Fibroblast of skin of abdomen (primary cell): ENCODE results near the gene TNRC6B. TPM values are rescaled to one million over a fixed set of nuclear protein-coding genes. Genes with fewer than 3 reads are reported as not detected.
A peak's percentile ranks its signal among the peaks of the same experiment; 100 is the strongest.
"Not testable (repeated sequence)": the region's sequence is repeated elsewhere in the genome, so short reads cannot be mapped to it uniquely, and the experiment has no call there.

Experiments
- DNase-seq: peaks from one replicate; pipeline ENCODE4 v3.0.0-alpha.2; 2013
- polyA plus RNA-seq, 2 experiments: library from polyadenylated mRNA; unstranded; fragments of 120-200 nt; gene quantifications; one replicate each; pipeline ENCODE4 v1.2.1, GENCODE V29; 2013; ENCODE audit not compliant: insufficient read length in 2 of 2

The TNRC6B gene, protein sequence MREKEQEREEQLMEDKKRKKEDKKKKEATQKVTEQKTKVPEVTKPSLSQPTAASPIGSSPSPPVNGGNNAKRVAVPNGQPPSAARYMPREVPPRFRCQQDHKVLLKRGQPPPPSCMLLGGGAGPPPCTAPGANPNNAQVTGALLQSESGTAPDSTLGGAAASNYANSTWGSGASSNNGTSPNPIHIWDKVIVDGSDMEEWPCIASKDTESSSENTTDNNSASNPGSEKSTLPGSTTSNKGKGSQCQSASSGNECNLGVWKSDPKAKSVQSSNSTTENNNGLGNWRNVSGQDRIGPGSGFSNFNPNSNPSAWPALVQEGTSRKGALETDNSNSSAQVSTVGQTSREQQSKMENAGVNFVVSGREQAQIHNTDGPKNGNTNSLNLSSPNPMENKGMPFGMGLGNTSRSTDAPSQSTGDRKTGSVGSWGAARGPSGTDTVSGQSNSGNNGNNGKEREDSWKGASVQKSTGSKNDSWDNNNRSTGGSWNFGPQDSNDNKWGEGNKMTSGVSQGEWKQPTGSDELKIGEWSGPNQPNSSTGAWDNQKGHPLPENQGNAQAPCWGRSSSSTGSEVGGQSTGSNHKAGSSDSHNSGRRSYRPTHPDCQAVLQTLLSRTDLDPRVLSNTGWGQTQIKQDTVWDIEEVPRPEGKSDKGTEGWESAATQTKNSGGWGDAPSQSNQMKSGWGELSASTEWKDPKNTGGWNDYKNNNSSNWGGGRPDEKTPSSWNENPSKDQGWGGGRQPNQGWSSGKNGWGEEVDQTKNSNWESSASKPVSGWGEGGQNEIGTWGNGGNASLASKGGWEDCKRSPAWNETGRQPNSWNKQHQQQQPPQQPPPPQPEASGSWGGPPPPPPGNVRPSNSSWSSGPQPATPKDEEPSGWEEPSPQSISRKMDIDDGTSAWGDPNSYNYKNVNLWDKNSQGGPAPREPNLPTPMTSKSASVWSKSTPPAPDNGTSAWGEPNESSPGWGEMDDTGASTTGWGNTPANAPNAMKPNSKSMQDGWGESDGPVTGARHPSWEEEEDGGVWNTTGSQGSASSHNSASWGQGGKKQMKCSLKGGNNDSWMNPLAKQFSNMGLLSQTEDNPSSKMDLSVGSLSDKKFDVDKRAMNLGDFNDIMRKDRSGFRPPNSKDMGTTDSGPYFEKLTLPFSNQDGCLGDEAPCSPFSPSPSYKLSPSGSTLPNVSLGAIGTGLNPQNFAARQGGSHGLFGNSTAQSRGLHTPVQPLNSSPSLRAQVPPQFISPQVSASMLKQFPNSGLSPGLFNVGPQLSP (N-terminal part only)
- 5.2 TPM for polyA plus RNA-seq (2013, experiment 1 of 2; ENCODE audit: insufficient read length)
- polyA plus RNA-seq (2013, experiment 2 of 2; ENCODE audit: insufficient read length) = 5.5 TPM

DNA sequence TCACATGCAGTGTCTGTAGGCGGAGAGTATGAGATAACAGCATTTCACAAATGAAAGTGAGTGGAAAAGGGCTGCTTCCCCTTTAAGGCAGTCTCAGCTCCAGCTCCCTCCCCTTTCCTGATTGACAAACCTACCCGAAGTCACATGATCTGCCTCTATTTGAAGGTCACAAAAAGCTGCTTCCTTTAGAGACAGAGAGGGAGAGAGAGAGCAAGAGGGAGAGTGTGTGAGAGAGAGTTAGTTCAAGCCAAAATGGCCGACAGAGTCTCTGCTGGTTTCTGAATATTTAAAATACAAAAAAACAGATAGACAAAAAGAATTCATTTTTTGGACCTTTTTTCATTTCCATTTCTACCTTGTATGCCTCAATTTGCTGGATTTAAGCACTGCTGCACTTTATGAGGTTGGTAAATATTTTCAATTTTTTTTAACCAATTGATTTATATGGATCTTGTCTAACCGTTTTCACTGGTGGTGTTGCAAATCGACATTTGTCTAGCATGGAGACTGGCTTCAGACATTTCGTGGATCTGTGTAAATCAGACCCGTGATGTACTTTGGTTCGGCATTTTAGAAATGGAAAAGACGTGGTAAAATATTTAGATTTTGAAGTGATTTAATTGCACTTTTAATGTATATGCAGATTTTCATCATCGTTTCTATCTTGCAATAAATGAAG lies at the start of gene TNRC6B:
Gene TNRC6B (plus strand): TSS at position 188 of the 679 bp plus-strand sequence. CDS start 211 bp downstream, at position 399.
- peak; percentile 98 for DNase-seq

DNA sequence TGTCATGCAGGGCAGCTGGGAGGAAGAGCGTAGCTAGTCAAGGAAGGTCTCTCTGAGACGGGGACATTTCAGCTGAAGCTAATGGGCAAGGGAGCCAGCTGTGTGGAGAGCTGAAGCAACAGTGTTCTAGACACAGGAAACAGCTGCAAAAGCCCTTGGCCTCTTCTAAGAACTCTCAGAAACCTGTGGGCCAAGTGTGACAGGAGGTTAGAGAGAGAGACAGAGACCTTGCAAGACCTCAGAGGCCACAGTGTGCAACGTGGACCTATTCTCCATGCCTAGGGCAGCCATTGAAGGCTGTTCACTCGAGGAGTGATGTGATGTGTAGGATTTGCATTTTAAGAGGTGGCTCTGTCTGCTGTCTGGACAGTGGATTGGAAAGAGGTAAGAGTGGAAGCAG lies 48.7 kb upstream of the TNRC6B start:
- no peak for DNase-seq

DNA sequence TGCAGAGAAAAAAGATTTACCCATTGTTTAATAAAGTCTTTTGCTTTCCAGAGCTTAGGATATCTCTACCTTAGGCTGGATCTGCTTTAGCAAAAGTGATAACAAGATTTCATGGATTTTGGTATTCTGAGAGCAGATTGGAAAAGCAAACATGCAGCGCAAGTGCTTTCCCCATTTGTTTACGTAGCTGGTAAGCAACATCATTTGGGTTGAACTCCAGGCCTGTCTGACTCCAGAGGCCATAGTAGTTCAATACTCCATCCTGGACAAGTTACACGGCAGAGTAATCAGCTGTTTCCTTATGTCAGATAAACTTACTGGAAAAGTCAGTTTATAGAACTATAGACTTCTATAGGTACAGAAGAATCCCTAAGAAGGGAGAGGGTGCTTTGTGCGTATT lies 40.6 kb upstream of the TNRC6B start:
- DNase-seq = no peak

DNA sequence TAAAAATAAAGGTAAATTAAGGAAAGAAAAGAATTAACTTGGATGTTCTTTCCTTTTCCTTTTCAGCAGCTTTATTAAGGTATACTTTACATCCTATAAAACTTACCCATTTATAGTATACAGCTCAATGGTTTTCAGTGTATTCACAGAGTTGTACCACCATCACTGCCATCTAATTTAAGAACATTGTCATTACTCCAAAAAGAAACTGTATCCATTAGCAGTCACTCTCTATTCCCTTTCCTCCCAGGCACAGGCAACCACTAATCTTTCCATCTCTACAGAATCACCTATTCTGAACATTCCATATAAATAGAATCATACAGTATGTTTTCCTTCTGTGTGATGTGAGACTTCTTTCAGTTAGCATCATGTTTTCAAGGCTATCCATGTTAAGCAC lies 38.9 kb upstream of the TNRC6B start:
- no peak for DNase-seq

DNA sequence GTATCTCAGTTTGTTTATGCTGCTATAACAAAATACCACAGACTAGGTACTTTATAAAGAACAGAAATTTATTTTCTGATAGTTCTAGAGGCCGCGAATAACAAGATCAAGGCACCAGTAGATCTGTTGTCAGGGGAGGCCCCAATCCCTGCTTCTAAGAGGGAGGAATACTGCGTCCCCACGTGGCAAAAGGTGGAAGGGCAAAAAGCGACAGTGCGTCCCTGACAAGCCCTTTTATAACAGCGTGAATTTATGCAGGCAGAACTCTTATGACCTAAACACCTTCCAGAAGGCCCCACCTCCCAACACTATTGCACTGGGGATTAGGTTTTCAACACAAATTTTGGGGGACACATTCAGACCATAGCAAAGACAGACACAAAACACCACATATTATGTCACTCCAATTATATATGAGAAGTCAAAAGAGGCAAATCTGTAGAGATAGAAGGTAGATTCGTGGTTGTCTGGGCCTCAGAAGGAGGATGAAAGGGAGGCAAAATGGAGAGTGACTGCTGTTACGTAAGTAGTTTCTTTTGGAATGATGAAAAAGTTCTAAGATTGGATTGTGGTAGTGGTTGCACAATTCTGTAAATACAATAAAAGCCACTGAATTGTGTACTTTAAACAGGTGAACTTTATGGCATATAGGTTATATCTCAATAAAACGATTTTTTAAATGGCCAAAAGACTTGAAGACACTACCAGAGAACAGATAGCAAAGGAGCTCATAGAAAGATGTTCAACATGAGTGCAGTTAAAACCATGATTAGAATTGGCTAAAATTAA lies 30.1 kb upstream of the TNRC6B start:
- no peak for DNase-seq

DNA sequence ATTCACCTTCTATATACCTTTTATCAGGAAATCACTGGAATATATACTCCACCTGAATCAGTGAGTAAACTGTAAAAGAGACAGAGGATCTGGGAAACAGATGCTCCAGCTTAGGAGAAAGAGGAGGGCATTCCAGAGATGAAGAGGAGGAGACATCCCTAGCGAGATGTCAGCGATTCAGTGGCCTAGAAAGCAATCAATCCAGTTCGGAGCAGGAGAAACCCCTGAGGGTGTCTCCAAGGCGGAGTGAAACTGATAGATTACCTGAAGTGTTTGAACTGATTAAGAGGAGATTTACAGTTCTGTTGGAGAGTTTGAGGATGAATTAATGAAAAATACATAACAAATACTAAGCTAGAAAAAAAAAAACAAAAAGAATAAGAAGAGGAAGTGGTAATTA lies 24.5 kb upstream of the TNRC6B start:
- DNase-seq = no peak

DNA sequence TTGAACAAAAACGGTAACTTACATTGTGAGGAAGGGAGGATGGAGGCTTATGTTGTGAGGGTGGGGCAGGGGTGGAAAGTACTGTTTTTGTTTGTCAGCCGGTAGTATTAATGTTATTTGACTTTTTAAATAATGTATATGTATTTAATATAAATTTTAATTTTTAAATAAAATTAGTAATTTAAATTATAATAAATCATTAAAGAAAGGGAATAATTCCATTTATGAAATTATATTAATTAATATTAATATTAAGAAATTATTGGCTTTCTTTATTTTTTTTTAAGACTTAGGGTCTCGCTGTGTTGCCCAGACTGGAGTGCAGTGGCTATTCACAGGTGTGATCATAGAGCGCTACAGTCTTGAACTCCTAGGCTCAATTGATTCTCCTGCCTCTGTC lies 24.0 kb upstream of the TNRC6B start:
- no peak for DNase-seq

DNA sequence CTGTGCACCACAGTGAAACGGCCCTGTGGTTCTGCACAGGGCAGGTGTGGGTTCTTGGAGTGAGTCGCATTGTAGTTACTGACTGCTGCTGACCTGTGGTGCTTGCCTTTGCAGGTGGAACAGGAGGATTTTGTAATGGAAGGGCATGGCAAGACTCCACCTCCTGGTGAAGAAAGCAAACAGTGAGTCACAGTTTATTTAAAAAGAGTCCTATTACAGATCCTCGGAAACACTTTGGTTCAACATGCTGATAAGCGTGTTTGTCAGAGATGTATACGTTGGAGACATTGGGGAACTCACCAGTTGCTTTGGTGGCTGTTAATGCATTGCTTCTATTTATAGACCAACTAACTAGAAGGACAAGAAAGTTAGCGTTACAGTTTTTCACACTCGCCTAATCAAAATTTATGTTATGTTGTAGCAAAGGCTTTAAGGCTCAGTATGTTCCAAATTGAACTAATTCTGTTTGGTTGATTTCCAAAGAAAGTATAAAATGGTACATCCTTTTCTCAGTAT lies 21.7 kb upstream of the TNRC6B start:
- peak; percentile 43 for DNase-seq

DNA sequence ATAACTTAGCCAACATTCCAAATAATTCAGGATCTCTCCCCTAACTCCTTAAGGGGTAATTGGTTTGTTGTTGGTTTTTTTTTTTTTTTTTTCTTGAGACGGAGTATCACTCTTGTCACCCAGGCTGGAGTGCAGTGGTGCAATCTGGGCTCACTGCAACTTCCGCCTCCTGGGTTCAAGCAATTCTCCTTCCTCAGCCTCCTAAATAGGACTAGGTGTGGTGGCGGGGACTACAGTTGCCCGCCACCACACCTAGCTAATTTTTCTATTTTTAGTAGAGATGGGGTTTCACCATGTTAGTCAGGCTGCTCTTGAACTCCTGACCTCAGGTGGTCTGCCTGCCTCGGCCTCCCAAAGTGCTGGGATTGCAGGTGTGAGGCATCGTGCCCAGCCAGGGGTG lies 21.0 kb upstream of the TNRC6B start:
- DNase-seq = not testable (repeated sequence)

DNA sequence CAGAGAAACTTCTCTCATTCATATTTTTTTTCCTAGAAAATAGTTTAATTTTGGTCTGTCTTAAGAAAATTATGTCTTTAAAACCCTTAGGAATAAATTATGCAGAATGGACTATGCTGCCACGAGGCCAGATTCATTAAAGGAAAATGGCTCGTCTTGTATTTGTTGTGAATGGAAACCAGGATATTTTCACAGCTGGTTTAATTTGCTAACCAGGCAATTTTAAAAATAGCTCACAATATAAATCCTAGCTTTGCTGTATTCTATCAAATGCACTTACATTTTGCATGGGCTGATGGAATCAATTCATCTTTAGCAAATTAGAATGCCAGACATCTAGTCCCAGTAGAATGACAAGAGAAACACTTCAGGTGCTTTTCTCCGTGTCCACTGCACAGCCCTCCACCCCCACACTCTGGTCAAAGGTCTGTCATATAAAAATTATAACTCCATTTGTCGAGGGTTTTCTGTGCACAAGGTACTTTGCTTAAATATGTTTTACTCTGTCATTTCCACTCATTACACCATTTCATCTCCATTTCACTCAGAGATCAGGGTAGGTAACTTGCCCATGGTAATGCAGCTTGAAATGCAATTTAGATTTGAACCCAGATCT lies 20.3 kb upstream of the TNRC6B start:
- no peak for DNase-seq

DNA sequence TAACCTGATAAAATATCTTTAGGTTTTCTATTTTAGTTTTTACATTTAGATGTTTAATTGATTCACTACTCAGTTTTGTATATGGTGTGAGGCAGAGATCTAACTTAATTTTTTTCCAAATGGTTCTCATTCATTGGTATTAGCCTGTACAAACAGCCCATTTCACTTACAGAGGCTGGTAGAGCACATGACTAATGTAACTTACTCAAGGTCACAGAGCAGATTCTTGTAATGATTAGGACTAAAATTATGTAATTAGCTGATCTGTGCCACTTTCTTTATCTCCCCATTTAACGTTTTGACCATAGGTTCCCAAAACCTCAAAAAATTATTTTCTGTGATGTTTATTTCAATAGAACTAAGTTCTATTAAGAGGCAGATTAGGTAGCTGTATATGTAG lies 16.5 kb upstream of the TNRC6B start:
- DNase-seq = no peak

DNA sequence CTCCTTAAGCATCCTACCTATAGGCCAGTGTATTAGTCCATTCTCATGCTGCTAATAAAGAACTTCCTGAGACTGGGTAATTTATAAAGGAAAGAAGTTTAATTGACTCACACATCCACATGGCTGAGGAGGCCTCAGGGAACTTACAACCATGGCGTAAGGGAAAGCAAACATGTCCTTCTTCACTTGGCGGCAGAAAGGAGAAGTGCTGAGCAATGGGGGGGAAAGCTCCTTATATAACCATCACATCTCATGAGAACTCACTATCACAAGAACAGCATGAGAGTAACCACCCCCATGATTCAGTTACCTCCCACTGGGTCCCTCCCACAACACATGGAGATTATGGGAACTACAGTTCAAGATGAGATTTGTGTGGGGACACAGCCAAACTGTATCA lies 12.2 kb upstream of the TNRC6B start:
- DNase-seq = not testable (repeated sequence)

DNA sequence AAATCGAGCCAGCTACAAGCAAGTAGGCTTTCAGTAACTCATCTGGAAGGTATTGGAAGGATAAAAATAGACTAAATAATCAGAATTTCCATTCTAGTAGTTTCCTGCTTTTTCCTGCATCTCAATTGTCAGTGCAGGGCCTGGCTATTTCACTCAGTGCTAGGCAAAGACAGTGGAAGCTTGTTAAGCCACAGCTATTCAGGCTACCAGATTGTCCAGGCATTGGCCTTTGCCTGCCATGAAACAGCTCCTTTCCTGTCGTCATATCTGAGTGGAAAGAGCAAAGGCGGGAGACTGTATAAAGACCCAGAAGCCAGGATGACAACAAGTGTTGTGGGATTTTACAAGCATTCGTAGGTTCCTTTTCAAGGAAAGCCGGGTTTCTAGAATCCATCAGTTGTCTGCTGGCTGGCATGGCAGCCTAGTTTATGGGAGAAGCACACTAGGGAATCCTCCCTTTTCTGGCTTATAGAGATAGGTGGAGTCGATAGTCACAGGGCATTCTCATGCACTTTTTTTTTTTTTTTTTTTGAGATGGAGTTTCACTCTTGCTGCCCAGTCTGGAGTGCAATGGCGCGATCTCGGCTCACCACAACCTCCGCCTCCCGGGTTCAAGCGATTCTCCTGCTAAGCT lies 2.0 kb upstream of the TNRC6B start:
- peak; percentile 59 for DNase-seq

DNA sequence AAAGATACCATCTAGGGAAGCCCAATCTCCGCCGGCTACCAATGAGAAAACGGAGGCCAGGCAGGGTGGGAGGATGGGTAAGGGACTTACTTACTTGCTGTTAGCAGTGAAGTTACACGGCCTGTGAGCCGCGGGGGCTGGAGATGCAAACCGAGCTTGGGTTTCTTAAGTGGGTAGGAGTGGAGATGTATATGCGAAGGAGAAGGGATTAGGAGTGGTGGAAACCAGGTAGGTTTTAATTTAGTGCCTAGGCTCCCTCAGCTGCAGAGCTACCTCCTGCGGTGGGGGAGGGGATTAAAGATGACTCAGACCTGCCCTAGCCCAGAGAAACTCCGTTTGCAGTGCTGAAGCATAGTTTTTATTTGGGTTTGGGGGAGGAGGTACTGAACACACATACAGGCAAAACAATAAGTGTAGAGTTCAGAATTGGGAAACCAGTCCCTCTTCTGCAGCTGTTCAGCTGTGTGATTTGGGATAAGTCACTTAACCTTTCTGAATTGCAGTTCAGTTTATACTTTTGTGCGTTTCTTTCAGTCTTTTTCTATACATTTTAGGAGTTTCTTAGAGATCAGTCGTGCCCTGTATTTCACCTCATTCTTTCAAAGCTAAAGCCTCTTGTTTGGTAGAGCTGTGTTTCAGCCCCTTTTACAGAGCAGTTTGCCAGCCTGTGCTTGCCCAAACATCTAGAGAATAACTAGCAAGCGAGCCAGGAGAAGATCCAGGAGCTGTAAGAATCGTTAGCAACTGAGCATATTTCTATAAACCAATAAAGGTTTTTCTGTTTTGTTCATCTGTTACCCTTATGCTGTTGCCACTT lies 596 bp upstream of the TNRC6B start:
- peak; percentile 75 for DNase-seq

DNA sequence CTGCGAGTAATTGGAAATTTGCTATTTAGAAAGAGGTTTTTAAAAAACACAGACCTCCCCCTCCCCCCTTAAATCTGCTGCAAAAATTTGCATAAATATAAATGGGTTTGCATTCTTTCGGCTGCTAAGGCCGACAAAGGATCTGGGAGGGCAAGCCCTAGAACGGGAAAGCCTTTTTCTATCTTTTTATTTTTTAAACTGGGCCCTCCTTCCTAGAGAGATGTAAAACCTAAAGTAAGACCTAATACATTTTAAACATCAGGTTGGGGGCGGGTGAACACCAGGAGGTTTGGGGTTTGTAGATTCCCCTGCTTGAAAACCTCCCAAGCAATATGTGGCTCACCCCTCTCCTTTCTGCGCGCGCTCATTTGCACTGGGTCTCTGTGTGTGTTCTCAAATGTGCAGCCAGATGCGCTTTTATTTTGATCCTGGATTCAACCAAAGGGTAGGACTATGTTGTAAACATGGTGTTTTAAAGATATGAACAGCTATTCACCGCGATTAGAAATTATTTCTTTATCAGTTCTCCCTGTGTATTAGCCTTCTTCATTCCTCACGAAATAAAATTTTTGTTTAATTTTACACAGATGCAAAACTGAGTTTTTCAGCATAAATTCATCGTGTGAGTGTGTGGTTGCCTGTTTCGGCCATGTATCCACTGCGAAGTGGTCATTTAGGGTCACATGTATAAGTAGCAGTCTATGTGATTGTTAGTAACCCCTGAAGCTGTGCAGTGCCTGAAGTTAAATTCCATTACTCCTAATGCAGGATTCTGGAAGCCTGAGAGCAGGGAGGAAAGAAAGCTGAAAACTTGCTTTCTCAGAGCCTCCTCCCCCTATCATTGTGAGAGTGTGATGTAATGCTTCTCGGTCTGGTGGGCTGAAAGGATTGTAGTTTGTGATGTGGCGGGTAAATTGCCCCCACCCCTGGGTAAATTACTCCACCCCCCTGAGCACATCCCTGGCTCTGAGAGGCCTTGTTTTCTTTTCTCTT lies 988 bp downstream of the TNRC6B start:
- DNase-seq = peak; percentile 74

DNA sequence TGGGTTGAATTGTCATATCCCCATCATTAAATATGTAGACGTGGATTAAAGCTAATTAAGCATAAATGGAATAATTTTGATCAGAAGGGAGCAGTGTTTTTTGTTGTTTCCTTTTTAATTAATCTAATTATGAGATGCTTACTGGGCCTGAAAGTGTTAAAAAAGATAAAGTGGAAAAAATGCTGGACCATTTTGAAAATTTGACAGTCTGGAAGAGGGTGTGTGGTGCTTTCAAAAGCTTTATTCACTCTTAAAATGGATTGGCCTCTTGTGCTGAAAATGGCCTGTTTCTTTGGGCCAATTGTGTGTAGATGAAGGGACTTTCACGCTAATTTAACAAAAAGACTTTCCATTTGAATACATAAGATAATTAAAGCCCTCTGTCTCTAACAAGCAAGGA lies 1.8 kb downstream of the TNRC6B start:
- no peak for DNase-seq

DNA sequence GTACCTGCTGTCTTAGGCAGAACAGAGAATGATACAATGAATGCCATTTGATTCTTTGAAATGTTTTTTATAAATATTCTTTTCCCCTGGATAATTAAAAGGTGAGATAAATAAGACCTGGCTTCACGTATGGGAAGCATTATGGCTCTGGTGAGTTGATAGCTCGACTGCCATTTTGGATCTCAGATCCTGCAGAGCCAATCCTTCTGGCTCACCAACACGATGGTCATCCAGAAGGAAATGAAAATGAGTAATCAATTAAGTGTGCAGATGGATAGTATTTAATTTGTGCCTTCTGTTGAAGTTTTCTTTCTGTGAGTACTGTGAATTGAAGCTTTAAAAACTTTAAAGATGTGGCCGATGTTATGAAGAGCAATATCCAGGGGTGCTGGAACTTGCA lies 2.7 kb downstream of the TNRC6B start:
- no peak for DNase-seq

DNA sequence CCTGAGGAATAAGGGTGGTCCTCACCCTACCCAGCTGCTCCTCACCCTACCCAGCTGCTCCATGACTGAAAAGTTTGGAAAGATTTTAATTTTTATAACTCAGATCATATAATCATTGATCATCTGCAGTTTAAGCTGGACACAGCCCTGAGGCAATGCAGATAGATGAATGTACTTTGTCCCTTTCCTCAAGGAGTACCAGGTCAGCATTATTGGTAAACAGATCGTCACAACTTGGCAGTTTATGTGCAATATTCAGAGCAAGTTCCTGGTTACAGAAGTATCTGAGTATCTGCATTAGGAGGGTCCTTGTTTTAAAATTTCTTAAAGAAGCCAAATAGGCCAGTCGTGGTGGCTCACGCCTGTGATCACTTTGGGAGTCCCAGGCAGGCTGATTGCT lies 3.6 kb downstream of the TNRC6B start:
- no peak for DNase-seq
